ENCODE measurements around the gene CUTA. TPM values are rescaled to one million over a fixed set of nuclear protein-coding genes. Genes with fewer than 3 reads are reported as not detected.

The CUTA gene
- total RNA-seq, 1 experiment from 2014 or later: 257 TPM

DNA sequence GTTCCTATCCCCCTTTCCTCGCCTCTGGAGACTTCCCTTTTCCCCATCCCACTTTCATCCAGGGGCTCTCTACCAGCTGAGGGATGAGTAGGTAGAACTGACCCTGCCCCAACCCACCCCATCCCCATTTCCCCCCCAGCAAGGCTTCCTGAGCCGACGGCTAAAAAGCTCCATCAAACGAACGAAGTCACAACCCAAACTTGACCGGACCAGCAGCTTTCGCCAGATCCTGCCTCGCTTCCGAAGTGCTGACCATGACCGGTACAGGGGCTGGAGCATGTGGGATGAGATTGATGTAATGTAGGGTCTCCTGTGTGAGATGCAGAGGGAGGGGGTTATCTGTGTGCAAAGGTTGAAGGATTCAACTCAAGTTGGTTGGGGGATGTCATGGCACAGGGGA is 14.6 kb upstream of the CUTA start:
- Histone ChIP-seq H4K8ac (replicated peaks; ENCODE audit: insufficient read length, low read depth, low read length) (no peak overlapping the region), H2BK5ac (ENCODE audit: insufficient read length, low read length) (no peak overlapping the region), H2BK20ac (ENCODE audit: low read depth, low read length, poor library complexity, severe bottlenecking) (no peak overlapping the region), H3K27ac (ENCODE audit: insufficient read length, low read depth, low read length) (peak overlapping the region; percentile 86), H2BK15ac (ENCODE audit: low read depth, low read length) (no peak overlapping the region), H2AK5ac (ENCODE audit: insufficient read length, low read length) (no peak overlapping the region), H2BK120ac (ENCODE audit: low read depth, low read length, poor library complexity, severe bottlenecking) (no peak overlapping the region), H2BK12ac (ENCODE audit: insufficient read length, low read depth, low read length) (peak overlapping the region; percentile 51), H3K23me2 (ENCODE audit: insufficient read length, low read depth, low read length, poor library complexity, severe bottlenecking) (peaks cover 23% of the 10 kb centered on the region), H3K4me1 (ENCODE audit: insufficient read depth, low read length) (peaks cover 16% of the 10 kb centered on the region; the same call in 1 of the 2 replicates), H3T11ph (ENCODE audit: low read length) (no peak overlapping the region), H4K5ac (ENCODE audit: insufficient read length, low read depth, low read length) (no peak overlapping the region), H2AFZ (ENCODE audit: low read length) (no peak overlapping the region), H3K23ac (ENCODE audit: insufficient read length, low read depth, low read length) (no peak overlapping the region), H3K18ac (ENCODE audit: insufficient read length, low read depth, low read length) (peak overlapping the region; percentile 51), H3K79me1 (ENCODE audit: insufficient read depth, low read depth, low read length, poor library complexity, severe bottlenecking) (peaks cover 5% of the 10 kb centered on the region), H3K9me3 (ENCODE audit: control insufficient read depth, low read depth, low read length) (no peaks in the 10 kb centered on the region), H3K79me2 (ENCODE audit: insufficient read depth, low read length) (peaks cover 12% of the 10 kb centered on the region; the same call in 1 of the 2 replicates), H3K9ac (ENCODE audit: extremely low read depth, insufficient read length, low read length) (peak overlapping the region; percentile 63), H3K56ac (ENCODE audit: insufficient read length, low read depth, low read length) (no peak overlapping the region), H3K4me2 (ENCODE audit: insufficient read depth, insufficient read length, low read length) (peak overlapping the region; percentile 88), H3K27me3 (ENCODE audit: insufficient read depth, low read length) (no peaks in the 10 kb centered on the region), H3K14ac (ENCODE audit: insufficient read depth, low read length) (peak overlapping the region; percentile 76), H3K4ac (ENCODE audit: low read depth, low read length) (no peak overlapping the region), H4K91ac (ENCODE audit: insufficient read length, low read depth, low read length) (no peak overlapping the region), H4K20me1 (ENCODE audit: control insufficient read depth, insufficient read depth, insufficient read length) (no peaks in the 10 kb centered on the region)
- Mint-ChIP-seq H3K4me1 (peaks cover 55 to 65% of the 10 kb centered on the region in 2 experiments), H3K27ac (peak overlapping the region; percentile 94 to 97 (median 96)), H3K36me3 (ENCODE audit: insufficient read depth in 1 of 3, low read depth in 3 of 3) (peaks cover 26 to 39% (median 37%) of the 10 kb centered on the region in 3 experiments), H3K4me3 (peak overlapping the region; percentile 75 to 81), H3K9me3 (no peaks in the 10 kb centered on the region), H3K27me3 (ENCODE audit: low read depth) (no peaks in the 10 kb centered on the region; the same call in 1 of the 2 replicates)
- WGBS (ENCODE audit: extremely low coverage, insufficient read length, low lambda C conversion rate): no CpG with 5 or more reads among the region's 10 CpGs
- no peak for TF ChIP-seq CTCF (conservative IDR thresholded peaks at IDR 0.05)
- DNase-seq: no peak

All from H9 (cell line).